Measurements from ENCODE around the gene GXYLT2. TPM values are rescaled to one million over a fixed set of nuclear protein-coding genes. Genes with fewer than 3 reads are reported as not detected.
A peak's percentile ranks its signal among the peaks of the same experiment; 100 is the strongest.
"Not testable (repeated sequence)": the region's sequence is repeated elsewhere in the genome, so short reads cannot be mapped to it uniquely, and the experiment has no call there.

GXYLT2 gene
- total RNA-seq, 1 experiment from 2014 or later = 64.6 TPM

DNA sequence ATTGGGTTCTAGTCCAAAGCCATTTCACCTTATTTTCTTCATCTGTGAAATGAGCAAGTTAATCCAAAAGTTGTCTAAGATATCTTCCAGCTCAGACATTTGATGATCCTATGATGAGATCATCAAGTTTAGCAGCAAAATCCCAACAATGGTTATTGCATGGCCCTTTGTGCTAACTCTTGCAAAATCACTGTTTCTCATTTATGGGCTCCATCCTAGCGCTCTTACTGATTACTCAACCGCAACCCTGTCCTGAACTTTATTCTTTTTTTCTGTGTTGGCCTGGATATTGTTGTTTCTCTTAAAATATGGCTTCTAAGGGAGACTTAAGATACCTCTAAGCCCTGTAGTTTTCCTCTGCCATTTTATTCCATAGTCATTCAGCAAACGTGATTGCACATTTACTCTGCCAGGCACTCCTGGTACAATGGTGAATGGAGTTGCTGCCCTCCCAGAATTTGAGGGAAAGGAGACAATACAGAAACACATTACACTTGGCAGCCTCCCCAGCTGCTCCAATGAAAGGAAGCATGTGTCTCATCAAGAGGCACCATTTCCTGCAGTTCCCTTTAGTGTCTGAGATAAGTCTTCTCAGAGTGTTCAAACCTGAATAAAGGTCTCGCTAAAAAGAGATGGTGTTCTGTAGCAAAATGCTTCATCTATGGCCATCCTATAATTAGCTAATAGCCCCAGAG is 4.4 kb downstream of the GXYLT2 start:
- DNase-seq (ENCODE audit: low read depth) = peak; percentile 86

GRCh38 chr3:72892870-72893269 is 5.0 kb downstream of the GXYLT2 start:
- DNase-seq (ENCODE audit: low read depth) = peak; percentile 38

DNA sequence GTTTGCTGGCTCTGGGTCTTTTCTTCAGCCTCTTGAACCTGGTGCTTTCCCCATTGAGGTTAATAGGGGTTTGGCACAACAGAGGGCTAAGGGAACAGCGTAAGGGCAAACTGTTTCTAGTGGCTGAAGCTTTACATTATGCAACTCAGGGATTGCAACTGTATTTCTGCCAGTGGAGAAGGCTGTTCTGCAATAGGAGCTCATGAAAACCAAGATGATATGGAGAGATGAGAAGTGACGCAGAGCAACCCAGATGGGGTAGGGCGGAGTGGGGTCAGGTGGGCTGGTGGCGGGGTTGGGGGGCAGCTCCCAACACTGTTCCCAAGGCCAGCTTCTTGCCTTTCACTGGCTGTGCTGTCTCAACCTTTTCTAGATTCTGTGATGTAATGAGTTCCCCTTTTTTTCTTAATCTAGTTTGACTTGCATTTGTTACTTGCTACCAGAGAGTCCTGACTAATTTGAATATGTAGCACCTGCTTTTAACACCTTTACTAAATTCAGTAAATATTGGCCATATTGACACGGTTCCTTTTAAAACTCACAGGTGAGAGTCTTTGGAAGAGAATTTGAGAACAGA is 7.2 kb downstream of the GXYLT2 start:
- no peak for DNase-seq (ENCODE audit: low read depth)

GRCh38 chr3:72896996-72897757 is 9.3 kb downstream of the GXYLT2 start:
- peak; percentile 82 for DNase-seq (ENCODE audit: low read depth)

DNA sequence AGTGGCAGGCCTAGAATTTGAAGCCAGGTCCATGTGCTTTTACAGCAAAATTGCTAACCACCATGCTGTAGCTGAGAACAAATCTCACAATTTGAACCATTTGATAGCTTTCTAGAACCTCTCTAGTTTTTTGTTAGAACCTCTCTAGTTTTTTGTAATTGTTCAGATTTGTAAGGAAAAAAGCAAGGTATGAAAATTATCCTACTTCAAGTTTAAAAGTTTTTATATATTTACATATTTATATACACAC is 9.8 kb downstream of the GXYLT2 start:
- DNase-seq (ENCODE audit: low read depth) = no peak

- no peak for DNase-seq (ENCODE audit: low read depth)
Measured at GRCh38 chr3:72899349-72899765, 11.5 kb downstream of the GXYLT2 start.

GRCh38 chr3:72900048-72900447 is 12.2 kb downstream of the GXYLT2 start:
- no peak for DNase-seq (ENCODE audit: low read depth)

- DNase-seq (ENCODE audit: low read depth) = no peak
Measured at GRCh38 chr3:72901840-72902239, 14.0 kb downstream of the GXYLT2 start.

GRCh38 chr3:72903004-72903403 is 15.2 kb downstream of the GXYLT2 start:
- peak; percentile 77 for DNase-seq (ENCODE audit: low read depth)

DNA sequence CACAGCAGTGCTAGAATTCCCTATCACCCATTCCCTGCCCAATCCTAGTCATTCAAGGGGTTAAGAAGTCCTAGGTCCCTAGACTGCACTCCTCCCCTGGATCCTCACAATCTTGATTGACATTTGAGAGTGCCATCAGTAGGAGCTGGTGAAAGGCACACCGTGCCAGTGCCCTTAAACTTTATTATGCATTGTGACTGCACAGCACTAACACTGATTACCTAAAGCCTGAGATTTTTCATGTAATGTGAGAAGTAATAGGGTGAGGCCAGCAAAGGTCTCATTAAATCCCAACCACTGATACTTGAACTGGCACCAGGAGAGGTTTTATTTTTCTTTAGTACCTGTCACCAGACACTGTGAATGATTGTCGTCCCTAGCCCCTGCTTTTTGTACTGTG is 16.3 kb downstream of the GXYLT2 start:
- no peak for DNase-seq (ENCODE audit: low read depth)

DNA sequence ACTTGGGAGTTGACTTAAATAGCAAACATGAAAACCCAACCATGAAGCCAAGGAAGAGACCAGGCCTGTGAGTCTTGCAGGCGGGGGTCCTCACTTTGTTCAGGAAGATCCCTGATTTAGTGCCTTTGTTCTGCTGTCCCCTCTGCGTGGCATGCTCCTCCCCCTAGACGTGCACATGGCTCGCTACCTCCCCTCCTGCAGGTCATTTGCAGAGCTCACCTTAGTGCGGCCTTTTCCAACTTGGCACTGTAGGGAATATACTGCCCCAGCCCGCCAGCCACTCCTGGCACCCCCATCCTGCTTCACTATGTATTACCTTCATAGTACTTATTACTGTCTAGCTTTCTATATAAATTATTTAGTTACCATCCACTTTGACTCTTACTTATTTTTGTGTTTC is 18.3 kb downstream of the GXYLT2 start:
- no peak for DNase-seq (ENCODE audit: low read depth)

GRCh38 chr3:72907131-72907711 is 19.4 kb downstream of the GXYLT2 start:
- peak; percentile 78 for DNase-seq (ENCODE audit: low read depth)

- peak; percentile 91 for DNase-seq (ENCODE audit: low read depth)
Measured at GRCh38 chr3:72907731-72908620, 20.1 kb downstream of the GXYLT2 start.

DNA sequence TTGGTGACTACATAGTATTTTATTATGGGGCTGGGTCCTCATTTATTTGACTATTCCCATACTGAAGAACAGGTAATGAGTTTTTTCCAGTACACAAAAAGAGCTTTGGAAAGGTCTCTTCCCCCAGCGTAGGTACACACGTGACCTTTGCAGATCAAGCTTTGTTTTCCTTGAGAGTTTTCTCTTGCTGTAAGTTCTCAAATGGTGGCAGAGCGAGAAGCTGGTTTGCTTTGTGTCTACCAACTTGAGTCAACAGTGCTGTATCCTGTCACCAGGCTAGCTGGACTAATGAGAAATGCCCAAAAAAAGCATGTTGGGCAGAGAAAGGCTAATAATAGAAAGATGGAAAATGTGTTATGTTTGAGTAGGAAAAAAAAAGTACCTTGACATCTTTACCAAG is 21.7 kb downstream of the GXYLT2 start:
- DNase-seq (ENCODE audit: low read depth) = no peak

GRCh38 chr3:72912532-72912931 is 24.7 kb downstream of the GXYLT2 start:
- no peak for DNase-seq (ENCODE audit: low read depth)

DNA sequence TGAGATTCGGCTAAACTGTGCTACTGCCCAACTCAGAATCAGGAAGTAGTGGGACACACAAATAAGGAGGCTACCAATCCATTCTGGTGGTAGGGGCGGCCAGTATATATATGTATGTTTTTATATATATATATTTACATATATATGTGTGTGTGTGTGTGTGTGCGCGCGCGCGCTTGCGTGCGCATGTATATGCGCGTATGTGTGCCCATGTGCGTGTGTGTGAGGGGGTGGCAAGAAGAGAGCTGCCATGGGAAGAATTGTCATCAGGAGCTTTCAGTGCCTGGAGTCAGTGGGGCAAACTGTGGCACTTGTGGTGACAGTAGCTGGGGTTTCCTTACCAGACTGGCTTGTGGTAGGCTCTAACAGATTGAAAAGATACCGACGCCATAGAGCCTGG is 26.5 kb downstream of the GXYLT2 start:
- no peak for DNase-seq (ENCODE audit: low read depth)

DNA sequence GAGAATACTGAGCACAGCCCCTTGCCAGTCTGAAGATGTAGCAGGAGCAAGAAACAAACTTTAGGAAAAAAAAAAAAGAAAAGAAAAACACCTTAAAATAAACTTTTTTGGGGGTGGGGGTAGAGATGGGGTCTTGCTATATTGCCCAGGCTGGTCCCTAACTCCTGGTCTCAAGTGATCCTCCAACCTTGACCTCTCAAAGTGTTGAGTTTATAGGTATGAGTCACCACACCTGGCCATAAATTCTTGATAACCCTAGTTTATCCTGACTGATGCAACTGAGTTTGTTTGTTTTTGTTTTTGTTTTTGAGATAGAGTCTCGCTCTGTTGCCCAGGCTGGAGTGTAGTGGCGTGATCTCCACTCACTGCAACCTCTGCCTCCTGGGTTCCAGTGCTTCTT is 28.4 kb downstream of the GXYLT2 start:
- no peak for DNase-seq (ENCODE audit: low read depth)

- DNase-seq (ENCODE audit: low read depth) = no peak
Measured at GRCh38 chr3:72919520-72919919, 31.7 kb downstream of the GXYLT2 start.

GRCh38 chr3:72924055-72924454 is 36.2 kb downstream of the GXYLT2 start:
- DNase-seq (ENCODE audit: low read depth) = peak; percentile 15

DNA sequence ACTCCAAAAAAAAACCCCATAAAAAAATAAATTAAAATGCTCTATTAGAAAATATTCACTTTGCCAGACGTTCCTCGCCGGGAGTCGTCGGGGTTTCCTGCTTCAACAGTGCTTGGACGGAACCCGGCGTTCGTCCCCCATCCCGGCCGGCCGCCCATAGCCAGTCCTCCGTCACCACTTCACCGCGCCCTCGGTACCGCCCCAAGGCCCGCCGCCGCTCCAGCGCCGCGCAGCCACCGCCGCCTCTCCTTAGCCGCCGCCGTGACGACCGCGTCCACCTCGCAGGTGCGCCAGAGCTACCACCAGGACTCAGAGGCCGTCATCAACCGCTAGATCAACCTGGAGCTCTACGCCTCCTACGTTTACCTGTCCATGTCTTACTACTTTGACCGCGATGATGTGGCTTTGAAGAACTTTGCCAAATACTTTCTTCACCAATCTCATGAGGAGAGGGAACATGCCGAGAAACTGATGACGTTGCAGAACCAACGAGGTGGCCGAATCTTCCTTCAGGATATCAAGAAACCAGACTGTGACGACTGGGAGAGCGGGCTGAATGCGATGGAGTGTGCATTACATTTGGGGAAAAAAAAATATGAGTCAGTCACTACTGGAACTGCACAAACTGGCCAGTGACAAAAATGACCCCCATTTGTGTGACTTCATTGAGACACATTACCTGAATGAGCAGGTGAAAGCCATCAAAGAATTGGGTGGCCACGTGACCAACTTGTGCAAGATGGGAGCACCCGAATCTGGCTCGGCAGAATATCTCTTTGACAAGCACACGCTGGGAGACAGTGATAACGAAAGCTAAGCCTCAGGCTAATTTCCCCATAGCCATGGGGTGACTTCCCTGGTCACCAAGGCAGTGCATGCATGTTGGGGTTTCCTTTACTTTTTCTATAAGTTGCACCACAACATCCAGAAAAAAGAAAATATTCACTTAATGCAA is 41.2 kb downstream of the GXYLT2 start:
- not testable (repeated sequence) for DNase-seq (ENCODE audit: low read depth)

DNA sequence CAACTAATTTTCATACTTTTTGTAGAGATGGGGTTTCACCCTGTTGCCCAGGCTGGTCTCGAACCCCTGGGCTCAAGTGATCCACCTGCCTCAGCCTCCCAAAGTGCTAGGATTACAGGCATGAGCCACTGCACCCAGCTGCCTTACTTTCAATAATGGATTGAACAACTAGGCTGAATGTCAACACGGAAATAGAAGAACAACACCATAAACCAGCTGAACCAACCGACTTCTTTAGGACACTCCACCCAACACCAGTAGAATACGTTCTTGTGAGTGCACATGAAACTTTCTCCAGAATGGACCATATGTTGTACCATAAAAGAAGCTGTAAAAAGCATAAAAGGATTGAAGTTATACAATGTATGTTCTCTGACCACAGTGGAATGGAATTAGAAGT is 42.9 kb downstream of the GXYLT2 start:
- no peak for DNase-seq (ENCODE audit: low read depth)
